Transverse colon (tissue), 4 donors: ENCODE measurements around the gene WSCD1. TPM values are rescaled to one million over a fixed set of nuclear protein-coding genes. Genes with fewer than 3 reads are reported as not detected.

Source experiments
- DNase-seq: peaks from one replicate; pipeline ENCODE4 v3.0.0-alpha.2; 2019
- H3K27ac ChIP-seq, 4 donors: fragments of 200-600 bp; sonication (generic); 2 replicates each; pipeline ENCODE4 v1.5.1; 2016 to 2018; ENCODE audit warnings: inconsistent platforms in 4 of 4
- H3K27me3 ChIP-seq: fragments of 200-600 bp; sonication (generic); 2 replicates; pipeline ENCODE4 v1.5.1; 2017; ENCODE audit warnings: inconsistent platforms
- H3K36me3 ChIP-seq, 4 donors: fragments of 200-600 bp; sonication (generic); 2 replicates each; pipeline ENCODE4 v1.5.1; 2017 to 2019; ENCODE audit warnings: inconsistent platforms in 4 of 4
- H3K4me1 ChIP-seq, 4 donors: fragments of 200-600 bp; sonication (generic); 2 replicates each; pipeline ENCODE4 v1.5.1; 2017 to 2020; ENCODE audit warnings: inconsistent platforms in 4 of 4
- H3K4me3 ChIP-seq, 4 donors: fragments of 200-600 bp; sonication (generic); 1 replicate in 1 of 4; 2 replicates in 3 of 4; pipeline versions ENCODE4 v1.5.1 to v1.6.1; 2017 to 2019; ENCODE audit warnings: inconsistent platforms in 4 of 4
- H3K9me3 ChIP-seq, 2 donors: fragments of 200-600 bp; sonication (generic); 2 replicates each; pipeline ENCODE4 v1.5.1; 2017 to 2019; ENCODE audit warnings: inconsistent platforms in 2 of 2
- CTCF ChIP-seq, 5 experiments: fragments of 200-600 bp in 3 of 5; fragments of 450-650 bp in 2 of 5; sonication (generic) in 3 of 5; IDR thresholded peaks; 1 replicate in 2 of 5; 2 replicates in 3 of 5; pipeline ENCODE4 v1.5.1; 2016 to 2017; ENCODE audit warnings: antibody characterized with exemption in 5 of 5, inconsistent platforms in 3 of 5, mild to moderate bottlenecking in 2 of 5, moderate library complexity in 1 of 5
- EP300 ChIP-seq: sonication (generic); formaldehyde crosslinking; IDR thresholded peaks from one replicate; pipeline ENCODE4 v1.6.1; 2017; ENCODE audit warnings: antibody characterized with exemption, low read depth
- POLR2A ChIP-seq: fragments of 450-650 bp; IDR thresholded peaks from one replicate; pipeline ENCODE4 v1.6.1; 2016; ENCODE audit warnings: antibody characterized with exemption, mild to moderate bottlenecking, moderate library complexity
- POLR2AphosphoS5 ChIP-seq, 3 donors: sonication (generic); formaldehyde crosslinking; IDR thresholded peaks; one replicate each; pipeline ENCODE4 v1.6.1; 2016; ENCODE audit warnings: antibody characterized with exemption in 3 of 3
- WGBS, 2 donors: methylation state at CpG; one replicate each; pipeline ENCODE4 v1.1.5; 2018; ENCODE audit warnings: low coverage in 1 of 2; 5-methylcytosine and 5-hydroxymethylcytosine counted together
- in situ Hi-C, 4 donors: fragments of 200-750 bp; cut with MboI; loops; one replicate each; pipeline versions ENCODE4 v1.15.0 to v1.15.1; 2017; ENCODE audit warnings: low sequenced_read_pairs in 3 of 4, low pct_ligation_motif_present in 1 of 4, low pct_unique_long_range_greater_than_20kb in 1 of 4
- intact Hi-C: fragments of 100-400 bp; cut with DNase I; formaldehyde crosslinking; loops from one replicate; pipeline ENCODE4 v1.15.1; 2023; ENCODE audit warnings: low total_unique reads
- total RNA-seq, 4 donors: library from RNA; depleted of rRNA; stranded (reverse); fragments of >200 nt; gene quantifications; one replicate each; pipeline ENCODE4 v1.1.0, GENCODE V29; 2016

The WSCD1 gene
- total RNA-seq, 4 donors from 2014 or later, result 23.7 to 58.4 (median 33.7) TPM

GRCh38 chr17:6109536-6109935 lies 39.4 kb downstream of the WSCD1 start:
- H3K9me3 ChIP-seq, result no peaks in the 10 kb centered on the region
- no peak overlapping the region for H3K27ac ChIP-seq
- in situ Hi-C loops (no loop called here), intact Hi-C loops (loop anchor here (10.0 kb wide), 1 partner anchor 135 kb away; no protein-coding TSS in a partner anchor)
- TF ChIP-seq POLR2AphosphoS5 (IDR thresholded peaks at IDR 0.05), result no peak
- TF ChIP-seq CTCF (IDR thresholded peaks at IDR 0.05), result no peak
- TF ChIP-seq POLR2A, result no peak
- TF ChIP-seq EP300, result no peak
- peak; percentile 4 for DNase-seq
- H3K4me1 ChIP-seq, result peaks cover 0 to 35% (median 9%) of the 10 kb centered on the region in 4 donors
- no peaks in the 10 kb centered on the region for H3K36me3 ChIP-seq
- no peak overlapping the region for H3K4me3 ChIP-seq
- no peaks in the 10 kb centered on the region for H3K27me3 ChIP-seq
- WGBS, 2 donors, result 98% methylated on average over 4 of the region's 4 CpGs; no CpG with 5 or more reads in 1 of the 2 donors

GRCh38 chr17:6110088-6110487 lies 39.9 kb downstream of the WSCD1 start:
- WGBS, 2 donors, result 60% methylated on average over 4 of the region's 4 CpGs; no CpG with 5 or more reads in 1 of the 2 donors
- no peaks in the 10 kb centered on the region for H3K36me3 ChIP-seq
- no peak for TF ChIP-seq CTCF (IDR thresholded peaks at IDR 0.05)
- TF ChIP-seq EP300, result no peak
- no peak for TF ChIP-seq POLR2A
- no peak for TF ChIP-seq POLR2AphosphoS5 (IDR thresholded peaks at IDR 0.05)
- DNase-seq, result peak; percentile 36
- H3K4me3 ChIP-seq, result no peak overlapping the region
- no peaks in the 10 kb centered on the region for H3K27me3 ChIP-seq
- peaks cover 0 to 29% (median 7%) of the 10 kb centered on the region in 4 donors for H3K4me1 ChIP-seq
- peak overlapping the region in 2 of 4 donors; percentile 29 to 53 for H3K27ac ChIP-seq
- in situ Hi-C loops, result no loop called here
- H3K9me3 ChIP-seq, result no peaks in the 10 kb centered on the region
- intact Hi-C loops, result no loop called here

GRCh38 chr17:6110592-6110991 lies 40.4 kb downstream of the WSCD1 start:
- in situ Hi-C loops, result no loop called here
- H3K27ac ChIP-seq, result peak overlapping the region in 2 of 4 donors; percentile 29 to 53

GRCh38 chr17:6120351-6120750 lies 50.2 kb downstream of the WSCD1 start:
- no peak overlapping the region for H3K4me3 ChIP-seq
- 94% methylated on average over 34 of the region's 34 CpGs; no CpG with 5 or more reads in 1 of the 2 donors for WGBS, 2 donors
- TF ChIP-seq POLR2AphosphoS5 (IDR thresholded peaks at IDR 0.05) (no peak), EP300 (no peak), POLR2A (no peak), CTCF (IDR thresholded peaks at IDR 0.05) (no peak)
- H3K27ac ChIP-seq, result no peak overlapping the region
- no peak for DNase-seq
- in situ Hi-C loops (no loop called here), intact Hi-C loops (no loop called here)
- no peaks in the 10 kb centered on the region for H3K36me3 ChIP-seq
- H3K9me3 ChIP-seq, result no peaks in the 10 kb centered on the region
- H3K4me1 ChIP-seq, result no peaks in the 10 kb centered on the region
- H3K27me3 ChIP-seq, result no peaks in the 10 kb centered on the region

More at GRCh38 chr17:6110592-6110991, 40.4 kb downstream of the WSCD1 start:
- peak; percentile 52 for DNase-seq
- H3K27me3 ChIP-seq, result no peaks in the 10 kb centered on the region
- H3K9me3 ChIP-seq, result no peaks in the 10 kb centered on the region
- no peak overlapping the region for H3K4me3 ChIP-seq
- H3K36me3 ChIP-seq, result no peaks in the 10 kb centered on the region
- TF ChIP-seq POLR2A, result no peak
- peak in 1 of 3 donors; percentile 14 for TF ChIP-seq POLR2AphosphoS5 (IDR thresholded peaks at IDR 0.05)
- TF ChIP-seq CTCF (IDR thresholded peaks at IDR 0.05), result no peak
- TF ChIP-seq EP300, result no peak
- H3K4me1 ChIP-seq, result peaks cover 0 to 24% (median 5%) of the 10 kb centered on the region in 4 donors
- 49% methylated on average over 7 of the region's 7 CpGs; no CpG with 5 or more reads in 1 of the 2 donors for WGBS, 2 donors
- intact Hi-C loops, result no loop called here
